ENCODE measurements around the gene ATXN7L1. TPM values are rescaled to one million over a fixed set of nuclear protein-coding genes. Genes with fewer than 3 reads are reported as not detected.

ATXN7L1 gene
- total RNA-seq, 1 experiment from 2014 or later: 24.3 TPM

DNA sequence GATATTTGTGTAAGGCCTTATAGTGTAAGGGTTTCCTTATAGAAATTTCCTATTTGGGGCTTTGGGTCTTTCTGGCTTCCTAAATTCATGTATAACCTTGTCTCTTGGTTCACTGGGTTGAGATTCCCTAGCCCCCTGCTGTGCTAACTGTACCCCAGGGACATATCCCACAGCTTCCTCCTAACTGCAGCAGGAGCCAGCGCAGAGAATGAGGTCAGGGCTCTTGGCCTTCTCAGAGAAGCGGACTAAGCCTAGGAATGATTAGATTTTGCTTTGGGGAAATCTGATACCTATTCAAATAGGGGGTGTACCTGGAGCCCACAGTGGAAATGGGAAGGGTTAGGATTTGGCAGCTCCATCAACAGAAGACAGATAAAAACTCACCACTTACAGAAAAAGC is 157.0 kb downstream of the ATXN7L1 start:
- Histone ChIP-seq H3K18ac (ENCODE audit: insufficient read length, low read depth, low read length) (no peak overlapping the region), H4K8ac (replicated peaks; ENCODE audit: insufficient read length, low read depth, low read length) (no peak overlapping the region), H2BK20ac (ENCODE audit: low read depth, low read length, poor library complexity, severe bottlenecking) (no peak overlapping the region), H3K9ac (ENCODE audit: extremely low read depth, insufficient read length, low read length) (no peak overlapping the region), H2AK5ac (ENCODE audit: insufficient read length, low read length) (no peak overlapping the region), H3K56ac (ENCODE audit: insufficient read length, low read depth, low read length) (no peak overlapping the region), H2BK12ac (ENCODE audit: insufficient read length, low read depth, low read length) (no peak overlapping the region), H4K20me1 (ENCODE audit: control insufficient read depth, insufficient read depth, insufficient read length) (no peaks in the 10 kb centered on the region), H3K4me1 (ENCODE audit: insufficient read depth, low read length) (peaks cover 7% of the 10 kb centered on the region; the same call in 1 of the 2 replicates), H2BK5ac (ENCODE audit: insufficient read length, low read length) (no peak overlapping the region), H4K91ac (ENCODE audit: insufficient read length, low read depth, low read length) (no peak overlapping the region), H4K5ac (ENCODE audit: insufficient read length, low read depth, low read length) (no peak overlapping the region), H3K27me3 (ENCODE audit: insufficient read depth, low read length) (no peaks in the 10 kb centered on the region), H3K79me2 (ENCODE audit: insufficient read depth, low read length) (no peaks in the 10 kb centered on the region), H3K23me2 (ENCODE audit: insufficient read length, low read depth, low read length, poor library complexity, severe bottlenecking) (no peaks in the 10 kb centered on the region), H3K9me3 (ENCODE audit: control insufficient read depth, low read depth, low read length) (no peaks in the 10 kb centered on the region), H2BK15ac (ENCODE audit: low read depth, low read length) (no peak overlapping the region), H3K23ac (ENCODE audit: insufficient read length, low read depth, low read length) (no peak overlapping the region), H3T11ph (ENCODE audit: low read length) (no peak overlapping the region), H2BK120ac (ENCODE audit: low read depth, low read length, poor library complexity, severe bottlenecking) (no peak overlapping the region), H3K27ac (ENCODE audit: insufficient read length, low read depth, low read length) (no peak overlapping the region), H3K4me2 (ENCODE audit: insufficient read depth, insufficient read length, low read length) (no peak overlapping the region), H3K4ac (ENCODE audit: low read depth, low read length) (no peak overlapping the region), H3K14ac (ENCODE audit: insufficient read depth, low read length) (no peak overlapping the region), H3K79me1 (ENCODE audit: insufficient read depth, low read depth, low read length, poor library complexity, severe bottlenecking) (no peaks in the 10 kb centered on the region), H2AFZ (ENCODE audit: low read length) (no peak overlapping the region)
- TF ChIP-seq, protein P1, sequence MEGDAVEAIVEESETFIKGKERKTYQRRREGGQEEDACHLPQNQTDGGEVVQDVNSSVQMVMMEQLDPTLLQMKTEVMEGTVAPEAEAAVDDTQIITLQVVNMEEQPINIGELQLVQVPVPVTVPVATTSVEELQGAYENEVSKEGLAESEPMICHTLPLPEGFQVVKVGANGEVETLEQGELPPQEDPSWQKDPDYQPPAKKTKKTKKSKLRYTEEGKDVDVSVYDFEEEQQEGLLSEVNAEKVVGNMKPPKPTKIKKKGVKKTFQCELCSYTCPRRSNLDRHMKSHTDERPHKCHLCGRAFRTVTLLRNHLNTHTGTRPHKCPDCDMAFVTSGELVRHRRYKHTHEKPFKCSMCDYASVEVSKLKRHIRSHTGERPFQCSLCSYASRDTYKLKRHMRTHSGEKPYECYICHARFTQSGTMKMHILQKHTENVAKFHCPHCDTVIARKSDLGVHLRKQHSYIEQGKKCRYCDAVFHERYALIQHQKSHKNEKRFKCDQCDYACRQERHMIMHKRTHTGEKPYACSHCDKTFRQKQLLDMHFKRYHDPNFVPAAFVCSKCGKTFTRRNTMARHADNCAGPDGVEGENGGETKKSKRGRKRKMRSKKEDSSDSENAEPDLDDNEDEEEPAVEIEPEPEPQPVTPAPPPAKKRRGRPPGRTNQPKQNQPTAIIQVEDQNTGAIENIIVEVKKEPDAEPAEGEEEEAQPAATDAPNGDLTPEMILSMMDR (conservative IDR thresholded peaks at IDR 0.05): no peak
- Mint-ChIP-seq H3K27ac (peak overlapping the region in 2 of 3 experiments; percentile 69 to 92; a peak in 3 of 7 replicates), H3K9me3 (no peaks in the 10 kb centered on the region; a peak in 1 of 5 replicates), H3K4me3 (no peak overlapping the region), H3K4me1 (peaks cover 43 to 50% of the 10 kb centered on the region in 2 experiments), H3K27me3 (ENCODE audit: low read depth) (no peaks in the 10 kb centered on the region), H3K36me3 (ENCODE audit: insufficient read depth in 1 of 3, low read depth in 3 of 3) (peaks cover 0 to 10% (median 4%) of the 10 kb centered on the region in 3 experiments; a peak in 2 of 7 replicates)
- no CpG with 5 or more reads among the region's 2 CpGs for WGBS (ENCODE audit: extremely low coverage, insufficient read length, low lambda C conversion rate)
- no peak for DNase-seq
